Type B pancreatic cell (in vitro differentiated cells): Measurements from ENCODE around the gene DUT. TPM values are rescaled to one million over a fixed set of nuclear protein-coding genes. Genes with fewer than 3 reads are reported as not detected.
A peak's percentile ranks its signal among the peaks of the same experiment; 100 is the strongest.
"Not testable (repeated sequence)": the region's sequence is repeated elsewhere in the genome, so short reads cannot be mapped to it uniquely, and the experiment has no call there.

Source experiments
- DNase-seq: peaks from one replicate; pipeline ENCODE4 v3.0.0; 2021; ENCODE audit warnings: mixed read lengths; ENCODE audit not compliant: unreplicated experiment; ENCODE audit errors: extremely low spot score
- H3K27ac Mint-ChIP-seq: 2 replicates; pipeline ENCODE4 v1.8.0; 2021; ENCODE audit warnings: mild to moderate bottlenecking, mixed read lengths
- H3K27me3 Mint-ChIP-seq: 2 replicates; pipeline ENCODE4 v1.8.0; 2021; ENCODE audit warnings: mixed read lengths
- H3K36me3 Mint-ChIP-seq: 2 replicates; pipeline ENCODE4 v1.8.0; 2021; ENCODE audit warnings: mixed read lengths
- H3K4me1 Mint-ChIP-seq: one replicate; pipeline ENCODE4 v1.8.0; 2021; ENCODE audit warnings: mixed read lengths; ENCODE audit not compliant: unreplicated experiment
- H3K4me3 Mint-ChIP-seq: 2 replicates; pipeline ENCODE4 v1.8.0; 2021; ENCODE audit warnings: mild to moderate bottlenecking, mixed read lengths
- H3K9me3 Mint-ChIP-seq: 2 replicates; pipeline ENCODE4 v1.8.0; 2021; ENCODE audit warnings: mixed read lengths
- CTCF ChIP-seq: fragments of 200-600 bp; sonication (generic); conservative IDR thresholded peaks from 2 replicates; pipeline ENCODE4 v1.5.0; 2021; ENCODE audit warnings: antibody characterized with exemption, mild to moderate bottlenecking
- total RNA-seq: library from RNA; stranded (reverse); gene quantifications from 2 replicates; pipeline ENCODE4 v1.2.1, GENCODE V29; 2021; ENCODE audit warnings: low replicate concordance

DUT gene
- total RNA-seq, 1 donor from 2014 or later: 96.5 TPM

- no peak overlapping the region for H3K27ac Mint-ChIP-seq
- TF ChIP-seq CTCF: no peak
- peaks cover 2% of the 10 kb centered on the region for H3K27me3 Mint-ChIP-seq
- no peaks in the 10 kb centered on the region for H3K36me3 Mint-ChIP-seq
- H3K4me3 Mint-ChIP-seq: no peak overlapping the region
- H3K4me1 Mint-ChIP-seq: no peaks in the 10 kb centered on the region
- H3K9me3 Mint-ChIP-seq: no peaks in the 10 kb centered on the region
- no peak for DNase-seq
These were observed 13.1 kb upstream of the DUT start for GRCh38 chr15:48318131-48318530.

GRCh38 chr15:48323294-48323693 is 7.9 kb upstream of the DUT start:
- no peaks in the 10 kb centered on the region for H3K9me3 Mint-ChIP-seq
- peaks cover 3% of the 10 kb centered on the region for H3K36me3 Mint-ChIP-seq

GRCh38 chr15:48324949-48325348 is 6.3 kb upstream of the DUT start:
- Mint-ChIP-seq H3K9me3 (no peaks in the 10 kb centered on the region), H3K27ac (no peak overlapping the region), H3K27me3 (peaks cover 2% of the 10 kb centered on the region), H3K4me3 (no peak overlapping the region), H3K36me3 (peaks cover 3% of the 10 kb centered on the region), H3K4me1 (peaks cover 1% of the 10 kb centered on the region)
- TF ChIP-seq CTCF: no peak
- DNase-seq: no peak

More at GRCh38 chr15:48323294-48323693, 7.9 kb upstream of the DUT start:
- TF ChIP-seq CTCF: no peak
- DNase-seq: no peak
- Mint-ChIP-seq H3K27me3 (peaks cover 2% of the 10 kb centered on the region), H3K27ac (no peak overlapping the region), H3K4me1 (no peaks in the 10 kb centered on the region), H3K4me3 (no peak overlapping the region)

- H3K4me3 Mint-ChIP-seq: no peak overlapping the region
- H3K27ac Mint-ChIP-seq: no peak overlapping the region
- peaks cover 6% of the 10 kb centered on the region for H3K4me1 Mint-ChIP-seq
- H3K36me3 Mint-ChIP-seq: peaks cover 3% of the 10 kb centered on the region
- no peaks in the 10 kb centered on the region for H3K9me3 Mint-ChIP-seq
- no peak for TF ChIP-seq CTCF
- no peak for DNase-seq
- peaks cover 2% of the 10 kb centered on the region for H3K27me3 Mint-ChIP-seq
These were observed 5.8 kb upstream of the DUT start for GRCh38 chr15:48325400-48325799.

GRCh38 chr15:48326180-48326579 is 5.0 kb upstream of the DUT start:
- not testable (repeated sequence) for H3K36me3 Mint-ChIP-seq, H3K27ac Mint-ChIP-seq, H3K4me1 Mint-ChIP-seq, H3K9me3 Mint-ChIP-seq, H3K27me3 Mint-ChIP-seq, DNase-seq, H3K4me3 Mint-ChIP-seq

GRCh38 chr15:48330105-48330785 is 984 bp upstream of the DUT start:
- Mint-ChIP-seq H3K9me3 (no peaks in the 10 kb centered on the region), H3K27ac (peak overlapping the region; percentile 96)
- no peak for DNase-seq

More at GRCh38 chr15:48330105-48330785, 984 bp upstream of the DUT start:
- no peak for TF ChIP-seq CTCF
- peak overlapping the region; percentile 99 for H3K4me3 Mint-ChIP-seq
- no peaks in the 10 kb centered on the region for H3K27me3 Mint-ChIP-seq
- peaks cover 19% of the 10 kb centered on the region for H3K4me1 Mint-ChIP-seq
- peaks cover 8% of the 10 kb centered on the region for H3K36me3 Mint-ChIP-seq
